ENCODE measurements around the gene KLHL22. TPM values are rescaled to one million over a fixed set of nuclear protein-coding genes. Genes with fewer than 3 reads are reported as not detected.
A peak's percentile ranks its signal among the peaks of the same experiment; 100 is the strongest.

KLHL22 gene
- total RNA-seq, 1 donor from 2014 or later = 44.7 TPM

GRCh38 chr22:20523086-20523983 lies 27.7 kb upstream of the KLHL22 start:
- peaks cover 56% of the 10 kb centered on the region for H3K4me1 Mint-ChIP-seq (ENCODE audit: unreplicated experiment)
- no peaks in the 10 kb centered on the region for H3K27me3 Mint-ChIP-seq (ENCODE audit: unreplicated experiment)
- no peaks in the 10 kb centered on the region for H3K9me3 Mint-ChIP-seq (ENCODE audit: unreplicated experiment)
- H3K4me3 Mint-ChIP-seq (ENCODE audit: unreplicated experiment) = no peak overlapping the region
- peaks cover 22% of the 10 kb centered on the region for H3K36me3 Mint-ChIP-seq (ENCODE audit: unreplicated experiment)
- TF ChIP-seq CTCF (IDR thresholded peaks at IDR 0.05) = no peak
- peak overlapping the region; percentile 87 for H3K27ac Mint-ChIP-seq (ENCODE audit: unreplicated experiment)
- no peak for DNase-seq (ENCODE audit: extremely low spot score, unreplicated experiment)

DNA sequence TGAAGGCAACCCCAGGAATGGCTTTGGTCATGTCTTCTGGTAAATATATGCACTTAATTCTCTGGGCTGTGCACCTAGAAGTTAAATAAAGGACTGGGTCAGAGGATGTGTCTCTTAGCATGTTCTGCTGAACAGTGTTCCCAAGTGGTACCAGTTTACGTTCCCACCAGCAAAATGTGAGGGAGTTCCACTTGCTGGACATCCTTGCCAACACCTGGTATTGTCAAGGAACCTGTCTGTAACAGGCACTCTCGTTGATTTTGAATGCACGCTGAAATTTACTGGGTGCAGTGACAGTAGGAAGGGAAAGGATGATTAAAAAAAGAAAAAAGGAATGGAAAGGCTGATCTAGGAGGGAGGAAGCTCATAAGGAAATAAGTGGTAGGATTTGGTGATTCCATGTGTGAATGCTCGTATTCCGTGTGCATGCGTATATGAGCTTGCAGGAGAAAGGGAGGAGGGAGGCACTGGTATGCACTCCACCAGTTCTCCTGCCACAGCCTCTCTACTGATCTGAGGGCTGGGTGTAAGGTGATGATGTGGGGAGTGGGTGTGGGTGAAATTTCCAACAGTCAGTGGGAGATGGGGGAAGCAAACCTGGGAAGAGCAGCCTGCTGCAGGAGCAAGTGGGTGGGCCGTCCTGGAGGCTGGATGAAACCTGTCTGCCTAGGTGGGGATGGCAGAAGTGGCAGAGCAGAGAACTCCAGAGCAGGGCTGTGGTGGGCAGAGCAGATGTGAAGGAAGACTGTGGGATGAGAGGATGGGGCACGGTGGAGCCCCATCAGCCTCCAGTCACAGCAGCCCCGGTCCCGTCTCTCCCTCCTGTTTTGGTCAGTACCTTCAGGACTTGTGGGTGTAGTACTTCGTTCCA lies 26.8 kb upstream of the KLHL22 start:
- Mint-ChIP-seq H3K4me1 (ENCODE audit: unreplicated experiment) (peaks cover 57% of the 10 kb centered on the region), H3K36me3 (ENCODE audit: unreplicated experiment) (peaks cover 19% of the 10 kb centered on the region), H3K27me3 (ENCODE audit: unreplicated experiment) (no peaks in the 10 kb centered on the region), H3K27ac (ENCODE audit: unreplicated experiment) (peak overlapping the region; percentile 77), H3K9me3 (ENCODE audit: unreplicated experiment) (no peaks in the 10 kb centered on the region), H3K4me3 (ENCODE audit: unreplicated experiment) (no peak overlapping the region)
- no peak for TF ChIP-seq CTCF (IDR thresholded peaks at IDR 0.05)
- DNase-seq (ENCODE audit: extremely low spot score, unreplicated experiment) = no peak

DNA sequence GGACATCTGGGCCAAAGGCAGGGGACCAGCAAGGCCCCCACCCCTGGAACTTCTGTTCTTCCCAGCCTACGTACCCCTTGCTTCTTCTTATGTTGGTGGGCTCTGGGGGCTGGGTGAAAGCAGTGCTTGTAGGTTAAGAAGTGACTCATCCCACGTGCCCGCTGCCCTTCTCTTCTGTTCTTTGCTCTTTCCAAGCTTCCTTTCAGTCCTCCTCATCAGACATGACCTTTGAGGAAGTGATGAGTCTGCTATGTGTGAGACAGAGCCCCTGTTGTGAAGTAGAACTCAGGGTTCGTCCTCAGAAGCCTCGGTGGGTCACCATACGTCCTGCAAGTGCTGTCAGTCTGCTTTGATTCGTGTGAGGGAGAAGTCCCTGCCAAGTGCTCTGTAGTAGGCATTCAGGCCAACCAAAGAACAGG lies 24.5 kb upstream of the KLHL22 start:
- no peaks in the 10 kb centered on the region for H3K9me3 Mint-ChIP-seq (ENCODE audit: unreplicated experiment)
- no peaks in the 10 kb centered on the region for H3K27me3 Mint-ChIP-seq (ENCODE audit: unreplicated experiment)
- no peak overlapping the region for H3K4me3 Mint-ChIP-seq (ENCODE audit: unreplicated experiment)
- H3K36me3 Mint-ChIP-seq (ENCODE audit: unreplicated experiment) = peaks cover 19% of the 10 kb centered on the region
- H3K27ac Mint-ChIP-seq (ENCODE audit: unreplicated experiment) = peak overlapping the region; percentile 78
- no peak for TF ChIP-seq CTCF (IDR thresholded peaks at IDR 0.05)
- no peak for DNase-seq (ENCODE audit: extremely low spot score, unreplicated experiment)
- H3K4me1 Mint-ChIP-seq (ENCODE audit: unreplicated experiment) = peaks cover 50% of the 10 kb centered on the region

- no peak for DNase-seq (ENCODE audit: extremely low spot score, unreplicated experiment)
- Mint-ChIP-seq H3K36me3 (ENCODE audit: unreplicated experiment) (peaks cover 19% of the 10 kb centered on the region), H3K4me1 (ENCODE audit: unreplicated experiment) (peaks cover 55% of the 10 kb centered on the region), H3K9me3 (ENCODE audit: unreplicated experiment) (no peaks in the 10 kb centered on the region), H3K4me3 (ENCODE audit: unreplicated experiment) (no peak overlapping the region), H3K27me3 (ENCODE audit: unreplicated experiment) (no peaks in the 10 kb centered on the region), H3K27ac (ENCODE audit: unreplicated experiment) (peak overlapping the region; percentile 78)
- TF ChIP-seq CTCF (IDR thresholded peaks at IDR 0.05) = no peak
These were observed 24.0 kb upstream of the KLHL22 start for GRCh38 chr22:20519558-20519957.

All from osteocyte (in vitro differentiated cells).